Trophoblast cell (in vitro differentiated cells and primary cell): Measurements from ENCODE around the gene LRCH4.

Experiments used
- DNase-seq, 2 donors: peaks; one replicate each; pipeline ENCODE4 v3.0.0-alpha.2; 2016
- H2AFZ ChIP-seq: 2 replicates; pipeline ENCODE4 v1.6.1; 2013; ENCODE audit warnings: low read length, moderate library complexity, mild to moderate bottlenecking; ENCODE audit not compliant: insufficient read depth, poor library complexity
- H2AK5ac ChIP-seq: 2 replicates; pipeline ENCODE4 v1.6.1; 2013; ENCODE audit warnings: mild to moderate bottlenecking, low read length
- H2BK120ac ChIP-seq: 2 replicates; pipeline ENCODE4 v1.6.1; 2013; ENCODE audit warnings: low read length, mild to moderate bottlenecking, moderate library complexity; ENCODE audit not compliant: insufficient read depth, poor library complexity
- H2BK12ac ChIP-seq: 2 replicates; pipeline ENCODE4 v1.6.1; 2013; ENCODE audit warnings: mild to moderate bottlenecking, low read length, moderate library complexity
- H2BK5ac ChIP-seq: 2 replicates; pipeline ENCODE4 v1.6.1; 2013; ENCODE audit warnings: low read length, low read depth, moderate library complexity, mild to moderate bottlenecking; ENCODE audit not compliant: poor library complexity
- H3K14ac ChIP-seq: 2 replicates; pipeline ENCODE4 v1.6.1; 2013; ENCODE audit warnings: mild to moderate bottlenecking, low read length
- H3K18ac ChIP-seq: 2 replicates; pipeline ENCODE4 v1.6.1; 2013; ENCODE audit warnings: mild to moderate bottlenecking, low read length
- H3K23ac ChIP-seq: 2 replicates; pipeline ENCODE4 v1.6.1; 2013; ENCODE audit warnings: low read length
- H3K27ac ChIP-seq: 2 replicates; pipeline ENCODE4 v1.5.1; 2013; ENCODE audit warnings: low read depth, mild to moderate bottlenecking, inconsistent platforms, low read length, moderate library complexity
- H3K27me3 ChIP-seq: 2 replicates; pipeline ENCODE4 v1.6.1; 2013; ENCODE audit warnings: inconsistent platforms, mild to moderate bottlenecking, low read length, moderate library complexity; ENCODE audit not compliant: insufficient read depth
- H3K36me3 ChIP-seq, 2 experiments: 1 replicate in 1 of 2; 2 replicates in 1 of 2; pipeline ENCODE4 v1.6.1; 2013; ENCODE audit warnings: low read length in 2 of 2, mild to moderate bottlenecking in 2 of 2, moderate library complexity in 1 of 2; ENCODE audit not compliant: insufficient read depth in 2 of 2, control insufficient read depth in 1 of 2
- H3K4ac ChIP-seq: 2 replicates; pipeline ENCODE4 v1.6.1; 2013; ENCODE audit warnings: low read depth, mild to moderate bottlenecking, low read length, moderate library complexity
- H3K4me1 ChIP-seq, 2 experiments: 1 replicate in 1 of 2; 2 replicates in 1 of 2; pipeline ENCODE4 v1.6.1; 2013; ENCODE audit warnings: low read length in 2 of 2, mild to moderate bottlenecking in 2 of 2, moderate library complexity in 1 of 2; ENCODE audit not compliant: insufficient read depth in 2 of 2, control insufficient read depth in 1 of 2
- H3K4me2 ChIP-seq: 2 replicates; pipeline ENCODE4 v1.6.1; 2013; ENCODE audit warnings: inconsistent platforms, mild to moderate bottlenecking, low read length, moderate library complexity
- H3K4me3 ChIP-seq: 2 replicates; pipeline ENCODE4 v1.5.1; 2013; ENCODE audit warnings: mild to moderate bottlenecking, low read depth, low read length, inconsistent platforms
- H3K79me1 ChIP-seq: one replicate; pipeline ENCODE4 v1.6.1; 2013; ENCODE audit warnings: low read length
- H3K79me2 ChIP-seq: 2 replicates; pipeline ENCODE4 v1.6.1; 2013; ENCODE audit warnings: low read length, mild to moderate bottlenecking; ENCODE audit not compliant: control insufficient read depth, insufficient read depth, poor library complexity
- H3K9ac ChIP-seq: 2 replicates; pipeline ENCODE4 v1.6.1; 2013; ENCODE audit warnings: mild to moderate bottlenecking, low read length
- H3K9me3 ChIP-seq: 2 replicates; pipeline ENCODE4 v1.6.1; 2013; ENCODE audit warnings: low read depth, mild to moderate bottlenecking, control low read depth, inconsistent platforms, low read length; ENCODE audit not compliant: insufficient read depth
- H4K12ac ChIP-seq: 2 replicates; pipeline ENCODE4 v1.6.1; 2013; ENCODE audit warnings: low read depth, mild to moderate bottlenecking, low read length, moderate library complexity
- H4K8ac ChIP-seq: 2 replicates; pipeline ENCODE4 v1.6.1; 2013; ENCODE audit warnings: low read depth, mild to moderate bottlenecking, low read length, moderate library complexity
- H4K91ac ChIP-seq: one replicate; pipeline ENCODE4 v1.6.1; 2013; ENCODE audit warnings: low read depth, mild to moderate bottlenecking, low read length, moderate library complexity
- WGBS: extraction: QIAGEN DNeasy Blood & Tissue Kit; methylation state at CpG from one replicate; pipeline ENCODE4 v1.1.7; 2013; ENCODE audit warnings: missing lambda C conversion rate; ENCODE audit not compliant: insufficient read length, insufficient coverage; ENCODE audit errors: extremely low coverage; 5-methylcytosine and 5-hydroxymethylcytosine counted together

The LRCH4 gene

GRCh38 chr7:100563809-100564400 is 22.0 kb downstream of the LRCH4 start:
- no peak overlapping the region for H3K4me3 ChIP-seq
- no CpG with 5 or more reads among the region's 12 CpGs for WGBS

GRCh38 chr7:100563100-100563564 is 22.8 kb downstream of the LRCH4 start:
- no peak overlapping the region for H2BK12ac ChIP-seq
- H2BK120ac ChIP-seq = no peak overlapping the region
- H3K79me1 ChIP-seq = no peaks in the 10 kb centered on the region
- no peaks in the 10 kb centered on the region for H3K79me2 ChIP-seq
- no peak for DNase-seq
- no peaks in the 10 kb centered on the region for H3K9me3 ChIP-seq
- H3K23ac ChIP-seq = no peak overlapping the region
- H3K4me1 ChIP-seq = peaks cover 8 to 15% of the 10 kb centered on the region in 2 experiments
- no peak overlapping the region for H3K18ac ChIP-seq
- H3K4me3 ChIP-seq = no peak overlapping the region
- peaks cover 2 to 3% of the 10 kb centered on the region in 2 experiments for H3K36me3 ChIP-seq
- H3K27me3 ChIP-seq = no peaks in the 10 kb centered on the region
- H3K9ac ChIP-seq = no peak overlapping the region
- H4K12ac ChIP-seq = no peak overlapping the region
- no peak overlapping the region for H3K4ac ChIP-seq
- H2AK5ac ChIP-seq = no peak overlapping the region
- H3K14ac ChIP-seq = no peak overlapping the region
- H4K91ac ChIP-seq = no peak overlapping the region
- H2BK5ac ChIP-seq = no peak overlapping the region
- H2AFZ ChIP-seq = no peak overlapping the region
- WGBS = no CpG with 5 or more reads among the region's 8 CpGs
- H4K8ac ChIP-seq = no peak overlapping the region
- no peak overlapping the region for H3K27ac ChIP-seq
- no peak overlapping the region for H3K4me2 ChIP-seq

More at GRCh38 chr7:100563809-100564400, 22.0 kb downstream of the LRCH4 start:
- no peak overlapping the region for H4K91ac ChIP-seq
- H3K27me3 ChIP-seq = no peaks in the 10 kb centered on the region
- no peak overlapping the region for H3K9ac ChIP-seq
- no peak overlapping the region for H2BK120ac ChIP-seq
- H2BK12ac ChIP-seq = no peak overlapping the region
- H3K79me2 ChIP-seq = no peaks in the 10 kb centered on the region
- H3K9me3 ChIP-seq = peaks cover 3% of the 10 kb centered on the region
- no peak overlapping the region for H4K12ac ChIP-seq
- peak in 1 of 2 donors; percentile 81 for DNase-seq
- no peak overlapping the region for H3K4me2 ChIP-seq
- no peak overlapping the region for H3K23ac ChIP-seq
- H3K79me1 ChIP-seq = no peaks in the 10 kb centered on the region
- H3K14ac ChIP-seq = no peak overlapping the region
- H2AK5ac ChIP-seq = no peak overlapping the region
- H4K8ac ChIP-seq = no peak overlapping the region
- no peak overlapping the region for H3K18ac ChIP-seq
- no peak overlapping the region for H2AFZ ChIP-seq
- H3K4ac ChIP-seq = no peak overlapping the region
- peaks cover 8 to 15% of the 10 kb centered on the region in 2 experiments for H3K4me1 ChIP-seq
- H3K27ac ChIP-seq = no peak overlapping the region
- no peak overlapping the region for H2BK5ac ChIP-seq
- H3K36me3 ChIP-seq = peaks cover 2 to 3% of the 10 kb centered on the region in 2 experiments

- no peak overlapping the region for H3K23ac ChIP-seq
- H3K27me3 ChIP-seq = no peaks in the 10 kb centered on the region
- H3K36me3 ChIP-seq = peaks cover 2 to 3% of the 10 kb centered on the region in 2 experiments
- no peak overlapping the region for H4K12ac ChIP-seq
- H2BK120ac ChIP-seq = no peak overlapping the region
- no peak overlapping the region for H3K4me3 ChIP-seq
- H2AFZ ChIP-seq = no peak overlapping the region
- no peak overlapping the region for H3K14ac ChIP-seq
- no peak overlapping the region for H3K27ac ChIP-seq
- H2BK12ac ChIP-seq = no peak overlapping the region
- no peak overlapping the region for H4K8ac ChIP-seq
- H3K4me2 ChIP-seq = no peak overlapping the region
- no peak overlapping the region for H2BK5ac ChIP-seq
- H3K9ac ChIP-seq = no peak overlapping the region
- no peak overlapping the region for H3K4ac ChIP-seq
- H3K79me1 ChIP-seq = no peaks in the 10 kb centered on the region
- no peak overlapping the region for H4K91ac ChIP-seq
- DNase-seq = no peak
- H3K18ac ChIP-seq = no peak overlapping the region
- peaks cover 8 to 15% of the 10 kb centered on the region in 2 experiments for H3K4me1 ChIP-seq
- no CpG with 5 or more reads among the region's 26 CpGs for WGBS
- H3K79me2 ChIP-seq = no peaks in the 10 kb centered on the region
- H2AK5ac ChIP-seq = no peak overlapping the region
- no peaks in the 10 kb centered on the region for H3K9me3 ChIP-seq
Observed at GRCh38 chr7:100562195-100563099, 23.5 kb downstream of the LRCH4 start.

- DNase-seq = peak; percentile 79 to 93
- no peak overlapping the region for H4K12ac ChIP-seq
- H3K4me1 ChIP-seq = peaks cover 8 to 15% of the 10 kb centered on the region in 2 experiments
- WGBS = no CpG with 5 or more reads among the region's 12 CpGs
- H3K79me2 ChIP-seq = no peaks in the 10 kb centered on the region
- no peak overlapping the region for H3K18ac ChIP-seq
- no peak overlapping the region for H2AK5ac ChIP-seq
- H2BK5ac ChIP-seq = no peak overlapping the region
- H3K9me3 ChIP-seq = no peaks in the 10 kb centered on the region
- no peak overlapping the region for H3K27ac ChIP-seq
- H2AFZ ChIP-seq = no peak overlapping the region
- H3K4me3 ChIP-seq = no peak overlapping the region
- H3K79me1 ChIP-seq = no peaks in the 10 kb centered on the region
- H2BK12ac ChIP-seq = no peak overlapping the region
- H3K23ac ChIP-seq = no peak overlapping the region
- no peaks in the 10 kb centered on the region for H3K27me3 ChIP-seq
- H2BK120ac ChIP-seq = no peak overlapping the region
- H3K36me3 ChIP-seq = peaks cover 2 to 3% of the 10 kb centered on the region in 2 experiments
- H4K8ac ChIP-seq = no peak overlapping the region
- no peak overlapping the region for H3K14ac ChIP-seq
- no peak overlapping the region for H3K9ac ChIP-seq
- H3K4ac ChIP-seq = no peak overlapping the region
- H3K4me2 ChIP-seq = no peak overlapping the region
- no peak overlapping the region for H4K91ac ChIP-seq
Observed at GRCh38 chr7:100561491-100562194, 24.3 kb downstream of the LRCH4 start.
